NK-92 (cell line): ENCODE measurements around the gene GP9.
"Not testable (repeated sequence)": the region's sequence is repeated elsewhere in the genome, so short reads cannot be mapped to it uniquely, and the experiment has no call there.

Experiments
- DNase-seq: peaks from one replicate; lab custom pipeline; 2025; ENCODE audit not compliant: unreplicated experiment; lab: John Stamatoyannopoulos, UW

Gene GP9

DNA sequence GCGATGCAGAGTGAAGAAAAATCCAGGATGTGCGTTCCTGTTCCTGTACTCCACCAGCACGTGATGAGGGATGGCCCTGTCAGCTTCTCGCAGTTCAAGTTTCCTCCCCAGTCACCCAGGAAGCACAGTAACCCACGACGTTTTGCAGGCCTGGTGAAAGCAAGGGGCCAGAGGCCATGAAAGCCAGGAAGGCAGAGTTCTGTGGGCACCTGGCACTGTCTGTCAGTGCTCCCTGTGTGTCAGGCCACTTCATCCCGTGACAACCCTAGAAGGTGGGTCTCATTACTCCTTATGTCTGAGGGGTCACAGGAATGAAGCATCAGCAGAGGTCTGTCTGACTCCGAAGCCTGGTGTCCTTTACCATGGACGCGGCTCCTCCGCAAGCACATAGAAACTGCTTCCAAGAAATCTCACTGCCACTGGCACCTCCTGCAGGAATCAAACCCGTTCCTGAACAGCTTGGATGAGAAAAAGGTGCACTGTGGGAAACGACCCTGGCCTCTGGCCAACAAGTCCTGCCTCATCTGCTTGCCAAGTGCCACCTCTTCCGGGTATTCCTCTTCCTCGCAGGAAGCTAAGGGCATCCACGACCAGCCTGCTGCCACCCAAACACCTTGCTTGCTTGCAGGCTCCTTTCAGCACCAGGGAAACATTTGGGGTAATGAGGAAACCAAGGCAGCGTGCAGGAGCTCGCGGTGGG lies 46.4 kb downstream of the GP9 start:
- no peak for DNase-seq

GRCh38 chr3:129107793-129108192 lies 47.2 kb downstream of the GP9 start:
- DNase-seq = no peak

DNA sequence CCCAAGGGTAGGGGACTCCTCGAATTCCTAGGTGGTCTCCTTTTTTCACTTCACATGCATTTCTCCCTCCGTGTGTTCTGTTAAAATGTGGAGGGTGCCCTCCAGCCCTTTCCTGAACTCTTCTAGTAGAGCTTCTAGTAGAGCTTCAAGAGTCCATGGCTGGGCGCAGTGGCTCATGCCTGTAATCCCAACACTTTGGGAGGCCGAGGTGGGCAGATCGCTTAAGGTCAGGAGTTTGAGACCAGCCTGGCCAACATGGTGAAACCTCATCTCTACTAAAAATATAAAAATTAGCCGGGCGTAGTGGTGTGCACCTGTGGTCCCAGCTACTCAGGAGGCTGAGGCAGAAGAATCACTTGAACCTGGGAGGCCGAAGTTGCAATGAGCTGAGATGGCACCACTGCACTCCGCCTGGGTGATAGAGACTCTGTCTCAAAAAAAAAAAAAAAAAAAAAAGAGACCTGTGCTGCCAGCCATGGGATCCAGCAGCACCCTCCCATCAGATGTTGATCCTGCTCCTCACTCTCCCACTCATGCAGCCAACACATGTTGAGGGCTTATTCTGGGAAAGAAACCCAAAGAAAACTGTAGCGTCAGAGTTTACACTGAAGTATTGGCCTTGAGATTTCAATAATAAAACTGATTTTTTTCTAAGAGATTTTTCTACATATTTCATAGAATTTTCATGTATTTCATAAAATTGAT lies 50.6 kb downstream of the GP9 start:
- not testable (repeated sequence) for DNase-seq
